Glomerular endothelial cell (primary cell): ENCODE measurements around the gene L3HYPDH. TPM values are rescaled to one million over a fixed set of nuclear protein-coding genes. Genes with fewer than 3 reads are reported as not detected.
A peak's percentile ranks its signal among the peaks of the same experiment; 100 is the strongest.

Experiments
- DNase-seq: peaks from one replicate; pipeline ENCODE4 v3.0.0-alpha.2; 2011; ENCODE audit warnings: low read depth, low spot score; ENCODE audit errors: extremely low read depth
- total RNA-seq: library from RNA; depleted of rRNA; stranded (reverse); fragments of >200 nt; gene quantifications from 2 replicates; pipeline ENCODE4 v1.2.3, GENCODE V29; 2015

L3HYPDH gene
- total RNA-seq, result 35.8 and 74.9 TPM in 2 replicates

GRCh38 chr14:59483819-59484638, at the start of gene L3HYPDH, which contains the start of gene JKAMP:
L3HYPDH (minus strand) TSS chr14:59484408; CDS start chr14:59484316, 92 bp downstream.
JKAMP (plus strand) TSS chr14:59484517; CDS start chr14:59484590, 73 bp downstream.
- DNase-seq, result peak; percentile 68

- DNase-seq, result no peak
These were observed 48.2 kb upstream of the L3HYPDH start for GRCh38 chr14:59532419-59532818.

- DNase-seq, result no peak
These were observed 46.1 kb upstream of the L3HYPDH start for GRCh38 chr14:59530349-59530748.

- DNase-seq, result no peak
These were observed 45.0 kb upstream of the L3HYPDH start for GRCh38 chr14:59529189-59529588.

GRCh38 chr14:59520224-59520623, 36.0 kb upstream of the L3HYPDH start:
- DNase-seq, result no peak

GRCh38 chr14:59511916-59512575, 27.8 kb upstream of the L3HYPDH start:
- no peak for DNase-seq

- DNase-seq, result no peak
These were observed 26.8 kb upstream of the L3HYPDH start for GRCh38 chr14:59510966-59511365.

GRCh38 chr14:59510001-59510400, 25.8 kb upstream of the L3HYPDH start:
- no peak for DNase-seq

GRCh38 chr14:59509101-59509500, 24.9 kb upstream of the L3HYPDH start:
- DNase-seq, result no peak

- no peak for DNase-seq
These were observed 23.5 kb upstream of the L3HYPDH start for GRCh38 chr14:59507752-59508103.

GRCh38 chr14:59507063-59507751, 23.0 kb upstream of the L3HYPDH start:
- no peak for DNase-seq

- no peak for DNase-seq
These were observed 19.0 kb upstream of the L3HYPDH start for GRCh38 chr14:59503256-59503655.

GRCh38 chr14:59500732-59501131, 16.5 kb upstream of the L3HYPDH start:
- no peak for DNase-seq

- DNase-seq, result no peak
These were observed 8.2 kb upstream of the L3HYPDH start for GRCh38 chr14:59492384-59492783.

- no peak for DNase-seq
These were observed 6.5 kb upstream of the L3HYPDH start for GRCh38 chr14:59490756-59491155.

- DNase-seq, result no peak
These were observed 499 bp upstream of the L3HYPDH start for GRCh38 chr14:59484639-59485175.

GRCh38 chr14:59483363-59483762, 845 bp downstream of the L3HYPDH start:
- no peak for DNase-seq

GRCh38 chr14:59482541-59483331, 1.5 kb downstream of the L3HYPDH start:
- DNase-seq, result no peak

GRCh38 chr14:59481871-59482540, 2.2 kb downstream of the L3HYPDH start:
- DNase-seq, result no peak

- DNase-seq, result no peak
These were observed 2.8 kb downstream of the L3HYPDH start for GRCh38 chr14:59481407-59481806.
